SK-MEL-5 (cell line): ENCODE results near the gene TBCK. TPM values are rescaled to one million over a fixed set of nuclear protein-coding genes. Genes with fewer than 3 reads are reported as not detected.
"Not testable (repeated sequence)": the region's sequence is repeated elsewhere in the genome, so short reads cannot be mapped to it uniquely, and the experiment has no call there.

Source experiments
- DNase-seq: peaks from one replicate; pipeline ENCODE4 v3.0.0-alpha.2; 2016; ENCODE audit warnings: low read depth, low spot score
- in situ Hi-C: cut with HindIII; loops from 2 replicates; pipeline ENCODE4 v1.10.0; 2016; ENCODE audit warnings: low sequenced_read_pairs, high pct_unique_total_duplicates, low pct_unique_long_range_greater_than_20kb
- total RNA-seq: library from RNA; depleted of rRNA; stranded (reverse); fragments of >200 nt; shearing (Covaris generic); gene quantifications from 2 replicates; pipeline ENCODE4 v1.2.3, GENCODE V29; 2014

Gene TBCK
- total RNA-seq, 1 experiment from 2014 or later: 22.1 TPM

GRCh38 chr4:106194801-106195200 is 121.2 kb downstream of the TBCK start:
- no peak for DNase-seq
- in situ Hi-C loops: no loop called here

- in situ Hi-C loops: no loop called here
- no peak for DNase-seq
Observed at GRCh38 chr4:106192131-106192530, 123.9 kb downstream of the TBCK start.

DNA sequence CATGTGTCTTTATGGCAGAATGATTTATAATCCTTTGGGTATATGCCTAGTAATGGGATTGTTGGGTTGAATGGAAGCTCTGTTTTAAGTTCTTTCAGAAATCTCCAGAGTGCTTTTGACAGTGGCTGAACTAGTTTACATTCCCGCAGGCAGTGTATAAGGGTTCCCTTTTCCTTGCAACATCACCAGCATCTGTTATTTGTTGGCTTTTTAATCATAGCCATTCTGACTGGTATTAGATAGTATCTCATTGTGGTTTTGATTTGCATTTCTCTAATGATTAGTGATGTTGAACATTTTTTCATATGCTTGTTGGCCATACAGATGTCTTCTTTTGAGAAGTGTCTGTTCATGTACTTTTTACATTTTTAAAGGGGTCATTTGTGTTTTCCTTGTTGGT is 129.8 kb downstream of the TBCK start:
- in situ Hi-C loops: no loop called here
- DNase-seq: no peak

DNA sequence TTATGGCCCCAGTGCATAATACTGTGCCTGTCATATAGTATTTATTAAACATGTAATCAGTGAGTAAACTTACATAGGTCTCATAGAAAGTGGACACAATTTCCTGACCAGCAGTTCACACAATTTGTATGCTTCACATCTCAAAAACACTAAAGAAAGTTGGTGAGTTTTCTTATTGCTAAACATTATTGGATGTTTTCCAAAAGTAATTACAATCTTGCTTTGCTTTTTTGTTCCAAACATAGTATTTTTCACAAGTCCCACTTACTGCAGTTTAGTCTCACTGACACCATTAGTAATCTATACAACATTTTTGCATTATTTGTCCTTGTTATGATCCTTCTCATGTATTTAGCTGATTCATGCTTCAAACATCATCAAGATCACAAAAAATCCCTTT is 132.5 kb downstream of the TBCK start:
- in situ Hi-C loops: no loop called here
- DNase-seq: no peak

- no peak for DNase-seq
- in situ Hi-C loops: no loop called here
Observed at GRCh38 chr4:106172861-106173260, 143.1 kb downstream of the TBCK start.

GRCh38 chr4:106165351-106166010 is 150.5 kb downstream of the TBCK start:
- in situ Hi-C loops: no loop called here
- DNase-seq: no peak

DNA sequence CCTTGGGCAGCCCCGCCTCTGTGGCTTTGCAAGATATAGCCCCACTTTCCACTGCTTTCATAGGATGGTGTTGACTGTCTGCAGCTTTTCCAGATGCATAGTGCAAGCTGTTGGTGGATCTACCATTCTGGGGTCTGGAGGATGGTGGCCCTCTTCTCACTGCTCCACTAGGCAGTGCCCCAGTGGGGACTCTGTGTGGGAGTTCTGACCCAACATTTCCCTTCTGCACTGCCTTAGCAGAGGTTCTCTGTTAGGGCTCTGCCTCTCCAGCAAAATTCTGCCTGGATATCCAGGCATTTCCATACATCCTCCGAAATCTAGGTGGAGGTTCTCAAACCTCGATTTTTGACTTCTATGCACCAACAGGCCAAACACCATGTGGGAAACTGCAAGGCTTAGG is 153.7 kb downstream of the TBCK start:
- no peak for DNase-seq
- in situ Hi-C loops: no loop called here

GRCh38 chr4:106160560-106160959 is 155.4 kb downstream of the TBCK start:
- in situ Hi-C loops: no loop called here
- no peak for DNase-seq

DNA sequence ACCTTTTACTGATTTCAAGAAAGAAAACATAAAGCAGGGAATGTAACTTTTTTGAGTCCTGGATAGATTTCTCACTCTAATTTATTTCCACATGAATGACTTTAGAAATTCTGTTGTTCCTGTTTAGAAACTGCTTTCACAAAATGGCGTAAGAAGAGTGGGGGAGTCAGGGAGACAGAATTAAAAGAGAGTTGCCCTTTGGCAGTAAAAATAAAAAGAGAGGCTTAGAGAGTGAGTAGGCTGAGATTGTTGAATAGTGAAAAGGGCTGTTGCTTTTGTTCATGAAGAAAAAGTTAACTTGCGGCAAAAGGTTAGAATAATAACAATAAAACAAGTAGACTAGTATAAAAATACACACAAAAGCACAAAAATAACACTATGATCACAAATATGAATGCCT is 166.1 kb downstream of the TBCK start:
- no peak for DNase-seq
- in situ Hi-C loops: no loop called here

DNA sequence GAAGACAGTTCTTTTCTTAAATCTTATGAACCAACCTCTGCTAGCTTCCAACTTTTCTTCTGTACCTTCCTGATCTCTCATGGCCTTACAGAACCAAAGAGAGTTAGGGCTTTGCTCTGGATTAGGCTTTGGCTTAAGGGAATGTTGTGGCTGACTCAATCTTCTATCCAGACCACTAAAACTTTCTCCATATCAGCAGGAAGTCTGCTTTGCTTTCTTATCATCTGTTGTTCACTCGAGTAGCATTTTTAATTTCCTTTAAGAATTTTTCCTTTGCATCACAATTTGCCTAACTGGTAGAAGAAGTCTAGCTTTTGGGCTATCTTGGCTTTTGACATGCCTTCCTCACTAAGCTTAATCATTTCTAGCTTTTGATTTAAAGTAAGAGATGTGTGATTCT is 167.0 kb downstream of the TBCK start:
- no peak for DNase-seq

GRCh38 chr4:106142616-106143127 is 173.3 kb downstream of the TBCK start:
- in situ Hi-C loops: no loop called here

More for the DNA sequence above, 167.0 kb downstream of the TBCK start:
- in situ Hi-C loops: no loop called here

DNA sequence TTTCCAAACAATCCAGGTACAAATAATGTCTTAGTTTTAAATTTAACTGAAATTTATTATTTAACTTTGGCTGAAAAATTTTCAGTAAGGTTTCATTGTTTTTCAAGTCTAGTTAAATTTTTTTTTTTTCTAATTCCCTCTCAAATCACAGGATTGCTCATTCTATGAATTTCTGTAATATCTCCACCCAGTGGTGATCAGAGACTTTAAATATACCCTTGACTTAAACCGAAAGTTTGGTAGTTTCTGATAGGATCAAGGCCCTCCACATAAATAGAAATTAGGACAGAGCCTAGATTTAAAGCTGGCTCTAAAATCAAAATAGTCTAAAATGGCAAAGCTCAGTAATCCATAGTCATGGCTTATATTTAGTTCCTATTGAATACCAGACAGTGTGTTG is 175.4 kb downstream of the TBCK start:
- in situ Hi-C loops: no loop called here
- DNase-seq: peak; percentile 26

More at GRCh38 chr4:106142616-106143127, 173.3 kb downstream of the TBCK start:
- no peak for DNase-seq

- in situ Hi-C loops: no loop called here
- no peak for DNase-seq
Observed at GRCh38 chr4:106136777-106137331, 179.2 kb downstream of the TBCK start.

DNA sequence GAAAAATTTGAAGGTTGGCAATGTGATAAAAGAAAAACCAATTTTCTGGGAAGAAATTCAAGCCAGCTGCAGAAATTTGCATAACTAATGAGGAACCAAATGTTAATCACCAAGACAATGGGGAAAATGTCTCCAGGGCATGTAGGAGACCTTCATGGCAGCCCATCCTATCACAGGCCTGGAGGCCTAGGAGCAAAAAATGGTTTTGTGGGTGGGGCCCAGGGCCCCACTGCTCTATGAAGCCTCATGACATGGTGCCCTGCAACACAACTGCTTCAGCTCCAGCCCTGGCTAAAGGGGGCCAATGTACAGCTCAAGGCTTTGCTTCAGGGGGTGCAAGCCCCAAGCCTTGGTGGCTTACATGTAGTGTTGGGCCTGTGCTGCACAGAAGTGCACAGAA is 184.0 kb downstream of the TBCK start:
- in situ Hi-C loops: no loop called here
- DNase-seq: no peak

DNA sequence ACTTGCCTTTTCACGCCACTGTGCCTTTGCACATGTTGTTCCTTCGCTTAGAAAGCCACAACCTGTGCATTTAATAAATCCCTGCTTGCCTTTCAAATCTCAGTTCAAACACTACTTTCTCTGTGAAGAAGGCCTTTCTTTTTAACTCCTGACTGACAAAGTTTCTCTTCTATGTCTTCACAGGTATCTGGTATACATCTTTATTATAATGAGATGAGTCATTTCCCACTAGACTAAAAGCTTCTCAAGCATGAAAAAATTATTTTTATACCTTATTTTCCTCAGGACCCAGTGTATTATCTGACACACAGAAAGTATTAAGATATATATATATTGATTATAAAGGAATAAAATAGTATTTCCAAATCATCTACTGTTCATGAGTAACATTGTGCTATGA is 189.9 kb downstream of the TBCK start:
- in situ Hi-C loops: no loop called here
- DNase-seq: no peak

DNA sequence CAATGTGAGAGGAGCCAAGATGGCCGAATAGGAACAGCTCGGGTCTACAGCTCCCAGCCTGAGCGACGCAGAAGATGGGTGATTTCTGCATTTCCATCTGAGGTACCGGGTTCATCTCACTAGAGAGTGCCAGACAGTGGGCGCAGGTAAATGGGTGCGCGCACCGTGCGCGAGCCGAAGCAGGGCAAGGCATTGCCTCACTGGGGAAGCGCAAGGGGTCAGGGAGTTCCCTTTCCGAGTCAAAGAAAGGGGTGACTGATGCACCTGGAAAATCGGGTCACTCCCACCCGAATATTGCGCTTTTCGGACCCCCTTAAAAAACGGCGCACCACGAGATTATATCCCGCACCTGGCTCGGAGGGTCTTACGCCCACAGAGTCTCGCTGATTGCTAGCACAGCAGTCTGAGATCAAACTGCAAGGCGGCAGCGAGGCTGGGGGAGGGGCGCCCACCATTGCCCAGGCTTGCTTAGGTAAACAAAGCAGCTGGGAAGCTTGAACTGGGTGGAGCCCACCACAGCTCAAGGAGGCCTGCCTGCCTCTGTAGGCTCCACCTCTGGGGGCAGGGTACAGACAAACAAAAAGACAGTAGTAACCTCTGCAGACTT is 196.0 kb downstream of the TBCK start:
- in situ Hi-C loops, DNase-seq: not testable (repeated sequence)

GRCh38 chr4:106116025-106116424 is 200.0 kb downstream of the TBCK start:
- DNase-seq: no peak
- in situ Hi-C loops: no loop called here

- DNase-seq: no peak
- in situ Hi-C loops: no loop called here
Observed at GRCh38 chr4:106114270-106114669, 201.7 kb downstream of the TBCK start.
